AG04450 (cell line): ENCODE results near the gene ESPNL. TPM values are rescaled to one million over a fixed set of nuclear protein-coding genes. Genes with fewer than 3 reads are reported as not detected.

Experiments used
- CTCF ChIA-PET: fragments of 300-600, 350-600 bp; formaldehyde crosslinking; extraction: SDS; loops from one replicate; lab custom pipeline; 2022; ENCODE audit warnings: antibody characterized with exemption, inconsistent platforms; lab: Charles Lee
- POLR2A ChIA-PET: fragments of 350-600 bp; formaldehyde crosslinking; extraction: SDS; loops from one replicate; lab custom pipeline; 2021; ENCODE audit warnings: antibody characterized with exemption, inconsistent platforms; lab: Yijun Ruan, JAX
- DNase-seq: peaks from one replicate; pipeline ENCODE4 v3.0.0-alpha.2; 2011; ENCODE audit warnings: low read depth, low spot score
- H3K27ac ChIP-seq: one replicate; pipeline ENCODE4 v1.5.1; 2012; ENCODE audit warnings: low read depth, low read length, control low read depth
- H3K27me3 ChIP-seq: one replicate; pipeline ENCODE4 v1.6.0; 2012; ENCODE audit warnings: low read length; ENCODE audit not compliant: control insufficient read depth, insufficient read depth
- H3K4me3 ChIP-seq: 2 replicates; pipeline ENCODE4 v1.5.1; 2011; ENCODE audit warnings: mild to moderate bottlenecking, low read depth, low read length, control low read depth
- H3K9me3 ChIP-seq: 2 replicates; pipeline ENCODE4 v1.5.1; 2012; ENCODE audit warnings: low read length; ENCODE audit not compliant: control insufficient read depth, insufficient read depth
- CTCF ChIP-seq: IDR thresholded peaks from 2 replicates; pipeline ENCODE4 v1.5.1; 2011; ENCODE audit warnings: low read depth, low read length, control low read depth, inconsistent platforms
- polyA plus RNA-seq: library from polyadenylated mRNA; depleted of rRNA; stranded (reverse); fragments of >200 nt; gene quantifications from 2 replicates; pipeline ENCODE4 v1.2.3, GENCODE V29; 2011

Gene ESPNL
- polyA plus RNA-seq, 1 experiment: 1.0 TPM

GRCh38 chr2:238105506-238106338 lies 5.6 kb downstream of the ESPNL start:
- ChIA-PET CTCF (interaction anchor here (1.1 kb wide), 1 partner anchor 157 kb away, joined by 3 read pairs; no protein-coding TSS in a partner anchor), POLR2A (no interaction called here)
- no peak overlapping the region for H3K4me3 ChIP-seq
- H3K9me3 ChIP-seq: no peaks in the 10 kb centered on the region; the same call in 1 of the 2 replicates
- no peak for DNase-seq
- H3K27me3 ChIP-seq: peaks cover 4% of the 10 kb centered on the region
- no peak overlapping the region for H3K27ac ChIP-seq
- no peak for TF ChIP-seq CTCF

GRCh38 chr2:238106339-238106697 lies 6.2 kb downstream of the ESPNL start:
- ChIA-PET POLR2A (no interaction called here), CTCF (interaction anchor here (1.1 kb wide), 1 partner anchor 157 kb away, joined by 3 read pairs; no protein-coding TSS in a partner anchor)
- DNase-seq: no peak

GRCh38 chr2:238106698-238107524 lies 6.8 kb downstream of the ESPNL start:
- Histone ChIP-seq H3K27ac (no peak overlapping the region), H3K9me3 (no peaks in the 10 kb centered on the region; the same call in 1 of the 2 replicates), H3K4me3 (no peak overlapping the region), H3K27me3 (peaks cover 4% of the 10 kb centered on the region)
- ChIA-PET CTCF (interaction anchor here (1.1 kb wide), 1 partner anchor 156 kb away, joined by 3 read pairs; no protein-coding TSS in a partner anchor), POLR2A (no interaction called here)
- TF ChIP-seq CTCF: peak; percentile 38
- DNase-seq: no peak

More at GRCh38 chr2:238106339-238106697, 6.2 kb downstream of the ESPNL start:
- no peak; the same call in 1 of the 2 replicates for TF ChIP-seq CTCF
- no peak overlapping the region for H3K27ac ChIP-seq
- no peaks in the 10 kb centered on the region; the same call in 1 of the 2 replicates for H3K9me3 ChIP-seq
- no peak overlapping the region for H3K4me3 ChIP-seq
- peaks cover 4% of the 10 kb centered on the region for H3K27me3 ChIP-seq

- no peak for DNase-seq
- ChIA-PET POLR2A (no interaction called here), CTCF (no interaction called here)
- Histone ChIP-seq H3K27me3 (peaks cover 4% of the 10 kb centered on the region), H3K9me3 (no peaks in the 10 kb centered on the region; the same call in 1 of the 2 replicates), H3K4me3 (no peak overlapping the region), H3K27ac (no peak overlapping the region)
- no peak for TF ChIP-seq CTCF
Measured at GRCh38 chr2:238107525-238108422, 7.6 kb downstream of the ESPNL start.
